Mucosa of descending colon (tissue), 3 donors: ENCODE results near the gene SLAMF9. TPM values are rescaled to one million over a fixed set of nuclear protein-coding genes. Genes with fewer than 3 reads are reported as not detected.

Source experiments
- ATAC-seq: fragments of 200-7000 bp; cut with Tn5 transposase; one replicate; pipeline ENCODE4 v1.9.1; 2020; ENCODE audit warnings: mild to moderate bottlenecking, moderate library complexity
- DNase-seq, 3 donors: peaks; one replicate each; pipeline ENCODE4 v3.0.0-alpha.2; 2020
- H3K36me3 ChIP-seq: fragments of 200-600 bp; one replicate; pipeline ENCODE4 v1.8.0; 2021; ENCODE audit warnings: low read depth, mild to moderate bottlenecking
- H3K4me1 ChIP-seq: fragments of 200-600 bp; one replicate; pipeline ENCODE4 v1.8.0; 2021; ENCODE audit warnings: low read depth, mild to moderate bottlenecking
- H3K4me3 ChIP-seq: fragments of 200-600 bp; one replicate; pipeline ENCODE4 v1.8.0; 2021; ENCODE audit warnings: mild to moderate bottlenecking
- H3K9me3 ChIP-seq: fragments of 200-600 bp; one replicate; pipeline ENCODE4 v1.8.0; 2021; ENCODE audit warnings: mild to moderate bottlenecking
- intact Hi-C, 2 donors: fragments of 100-400 bp; cut with DNase I in 1 of 2; cut with micrococcal nuclease in 1 of 2; formaldehyde crosslinking; loops; one replicate each; pipeline versions ENCODE4 v1.11.0 to v1.11.1; 2022; cut with DNase I, micrococcal nuclease
- total RNA-seq, 3 donors: library from RNA; stranded (reverse); fragmentation: NEBNext Ultra II Directional in 2 of 3; extraction: Animal tissue kit (Norgen Biotek cat#: 25700) in 2 of 3; gene quantifications; one replicate each; pipeline versions ENCODE4 v1.2.1 to v1.2.4, GENCODE V29; 2021 to 2023
- TF ChIP-seq, protein P1 (sequence below): fragments of 200-600 bp; IDR thresholded peaks from one replicate; pipeline ENCODE4 v1.8.0; 2022; ENCODE audit warnings: antibody characterized with exemption, mild to moderate bottlenecking
- donor health status: DM: no; HTN: no; CAD: no; lungs with moderate emphysema.
- donor health status: DM: no; HTN: no; CAD: no.
- donor health status: DM: no; HTN: yes; CAD: no.

The SLAMF9 gene
- total RNA-seq, 3 donors from 2014 or later, result not detected

DNA sequence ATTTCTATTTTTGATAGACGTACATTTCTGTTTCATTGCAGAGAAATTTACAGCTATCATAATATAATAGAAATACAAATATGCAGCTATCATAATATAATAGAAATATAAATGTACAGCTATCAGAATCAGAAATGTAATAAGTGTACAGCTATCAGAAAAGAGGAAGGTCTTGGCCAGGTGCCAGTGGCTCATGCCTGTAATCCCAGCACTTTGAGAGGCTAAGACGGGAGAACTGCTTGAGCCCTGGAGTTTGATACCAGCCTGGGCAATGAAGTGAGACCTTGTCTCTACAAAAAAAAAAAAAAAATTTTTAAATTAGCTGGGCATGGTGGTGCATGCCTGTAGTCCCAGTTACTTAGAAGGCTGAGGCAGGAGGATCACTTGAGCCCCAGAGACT, 39.9 kb upstream of the SLAMF9 start:
- no peak for DNase-seq
- intact Hi-C loops, result no loop called here
- Histone ChIP-seq H3K4me3 (no peak overlapping the region), H3K36me3 (no peaks in the 10 kb centered on the region), H3K9me3 (no peaks in the 10 kb centered on the region), H3K4me1 (no peaks in the 10 kb centered on the region)
- ATAC-seq, result no peak
- TF ChIP-seq, protein P1, sequence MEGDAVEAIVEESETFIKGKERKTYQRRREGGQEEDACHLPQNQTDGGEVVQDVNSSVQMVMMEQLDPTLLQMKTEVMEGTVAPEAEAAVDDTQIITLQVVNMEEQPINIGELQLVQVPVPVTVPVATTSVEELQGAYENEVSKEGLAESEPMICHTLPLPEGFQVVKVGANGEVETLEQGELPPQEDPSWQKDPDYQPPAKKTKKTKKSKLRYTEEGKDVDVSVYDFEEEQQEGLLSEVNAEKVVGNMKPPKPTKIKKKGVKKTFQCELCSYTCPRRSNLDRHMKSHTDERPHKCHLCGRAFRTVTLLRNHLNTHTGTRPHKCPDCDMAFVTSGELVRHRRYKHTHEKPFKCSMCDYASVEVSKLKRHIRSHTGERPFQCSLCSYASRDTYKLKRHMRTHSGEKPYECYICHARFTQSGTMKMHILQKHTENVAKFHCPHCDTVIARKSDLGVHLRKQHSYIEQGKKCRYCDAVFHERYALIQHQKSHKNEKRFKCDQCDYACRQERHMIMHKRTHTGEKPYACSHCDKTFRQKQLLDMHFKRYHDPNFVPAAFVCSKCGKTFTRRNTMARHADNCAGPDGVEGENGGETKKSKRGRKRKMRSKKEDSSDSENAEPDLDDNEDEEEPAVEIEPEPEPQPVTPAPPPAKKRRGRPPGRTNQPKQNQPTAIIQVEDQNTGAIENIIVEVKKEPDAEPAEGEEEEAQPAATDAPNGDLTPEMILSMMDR, result no peak

DNA sequence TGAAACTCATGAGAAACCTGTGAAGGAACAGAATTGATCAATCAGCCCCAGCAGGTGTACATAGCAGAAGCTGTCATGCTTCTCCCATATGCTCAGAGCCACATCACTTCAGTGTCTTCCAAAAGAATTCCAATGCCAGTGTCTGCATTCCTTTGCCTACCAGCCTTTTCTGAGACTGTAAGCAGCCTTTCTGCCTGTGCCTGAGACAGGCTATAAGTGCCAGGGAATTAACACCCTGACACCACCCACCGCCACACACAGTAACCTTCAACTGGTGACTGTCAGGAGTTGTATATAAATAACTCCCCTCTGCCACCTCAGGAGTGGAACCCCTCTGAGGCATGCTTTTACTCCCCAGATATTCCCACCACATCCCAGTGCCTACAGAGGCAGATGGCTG, 38.1 kb upstream of the SLAMF9 start:
- intact Hi-C loops, result no loop called here
- TF ChIP-seq, protein P1, result no peak
- no peaks in the 10 kb centered on the region for H3K9me3 ChIP-seq
- ATAC-seq (no peak), DNase-seq (no peak)
- no peaks in the 10 kb centered on the region for H3K4me1 ChIP-seq
- no peak overlapping the region for H3K4me3 ChIP-seq
- no peaks in the 10 kb centered on the region for H3K36me3 ChIP-seq

DNA sequence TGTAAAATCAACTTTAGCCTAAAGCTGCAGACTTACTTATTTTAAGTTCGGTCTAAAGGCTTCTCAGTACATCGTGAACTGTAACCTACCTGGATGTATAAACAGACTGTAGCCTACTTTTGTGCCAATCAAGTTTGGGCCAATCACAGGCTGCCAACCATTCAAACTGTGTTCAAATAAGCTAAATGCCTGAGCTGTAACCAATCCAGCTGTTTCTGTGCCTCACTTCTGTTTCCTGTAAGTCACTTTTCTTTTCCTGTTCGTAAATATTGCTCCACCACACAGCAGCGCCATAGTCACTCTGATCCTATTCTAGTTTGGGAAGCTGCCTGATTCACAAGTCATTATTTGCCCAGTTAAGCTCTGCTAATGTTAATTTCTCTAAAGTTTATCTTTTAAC, 37.5 kb upstream of the SLAMF9 start:
- no peak for DNase-seq
- no peaks in the 10 kb centered on the region for H3K9me3 ChIP-seq
- H3K4me3 ChIP-seq, result no peak overlapping the region
- intact Hi-C loops, result no loop called here
- H3K36me3 ChIP-seq, result no peaks in the 10 kb centered on the region
- H3K4me1 ChIP-seq, result no peaks in the 10 kb centered on the region
- TF ChIP-seq, protein P1, result no peak
- peak; percentile 83 for ATAC-seq

DNA sequence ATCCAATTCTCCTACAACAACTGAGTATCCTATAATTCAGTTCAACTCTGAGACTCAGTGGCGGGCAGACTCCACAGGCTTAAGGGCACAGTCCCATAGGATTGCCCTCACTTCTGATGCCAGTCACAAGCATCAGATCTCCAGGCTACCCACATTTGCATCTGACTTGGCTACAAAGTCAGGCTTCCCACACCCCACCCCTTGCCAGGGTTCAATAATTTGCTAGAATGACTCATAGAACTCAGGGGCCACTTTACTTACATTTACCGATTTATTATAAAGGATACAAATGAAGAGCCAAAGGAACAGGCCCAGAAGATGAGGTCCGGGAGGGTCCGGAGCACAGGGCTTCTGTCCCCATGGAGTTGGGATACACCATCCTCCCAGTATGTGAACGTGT, 36.0 kb upstream of the SLAMF9 start:
- H3K36me3 ChIP-seq, result no peaks in the 10 kb centered on the region
- no peaks in the 10 kb centered on the region for H3K4me1 ChIP-seq
- ATAC-seq (no peak), DNase-seq (no peak)
- TF ChIP-seq, protein P1, result no peak
- no peak overlapping the region for H3K4me3 ChIP-seq
- intact Hi-C loops, result no loop called here
- no peaks in the 10 kb centered on the region for H3K9me3 ChIP-seq

DNA sequence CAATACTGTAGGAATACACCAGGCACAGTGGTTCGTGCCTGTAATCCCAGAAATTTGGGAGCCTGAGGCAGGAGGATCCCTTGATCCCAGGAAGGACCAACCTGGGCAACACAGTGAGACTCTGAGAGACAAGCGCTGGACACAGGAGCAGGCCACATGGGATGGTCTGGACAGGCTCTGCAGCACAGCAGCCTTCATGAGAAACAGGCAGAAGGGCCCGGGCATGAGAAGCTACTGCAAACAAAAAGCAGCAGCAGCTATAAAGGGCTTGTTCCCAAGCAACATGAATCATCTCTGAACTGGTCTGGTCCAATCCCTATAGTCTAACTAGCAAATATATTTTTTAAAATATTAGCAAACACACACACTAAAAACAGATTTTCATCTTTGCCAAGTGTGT, 35.5 kb upstream of the SLAMF9 start:
- Histone ChIP-seq H3K36me3 (no peaks in the 10 kb centered on the region), H3K9me3 (no peaks in the 10 kb centered on the region), H3K4me1 (no peaks in the 10 kb centered on the region), H3K4me3 (no peak overlapping the region)
- DNase-seq (no peak), ATAC-seq (no peak)
- TF ChIP-seq, protein P1, result no peak
- intact Hi-C loops, result no loop called here

DNA sequence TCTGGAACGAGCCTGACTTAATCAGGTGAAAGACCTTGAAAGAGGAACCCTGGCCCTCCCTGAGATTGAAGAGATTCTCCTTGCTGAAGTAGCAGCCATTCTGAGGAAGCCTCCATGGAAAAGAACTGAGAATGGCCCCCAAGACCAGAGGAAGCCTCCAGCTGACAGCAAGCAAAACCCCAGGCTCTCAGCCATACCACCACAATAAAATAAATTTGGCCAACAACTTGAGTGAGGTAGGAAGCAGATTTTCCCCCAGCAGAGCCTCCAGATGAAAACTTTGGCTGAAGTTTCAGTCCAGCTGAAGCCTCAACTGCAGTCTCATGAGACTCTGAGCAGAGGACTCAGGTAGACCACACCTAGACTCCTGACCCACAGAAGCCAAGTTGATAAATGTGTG, 34.0 kb upstream of the SLAMF9 start:
- no peak overlapping the region for H3K4me3 ChIP-seq
- H3K4me1 ChIP-seq, result no peaks in the 10 kb centered on the region
- DNase-seq, result no peak
- TF ChIP-seq, protein P1, result no peak
- H3K36me3 ChIP-seq, result no peaks in the 10 kb centered on the region
- H3K9me3 ChIP-seq, result no peaks in the 10 kb centered on the region
- no peak for ATAC-seq
- intact Hi-C loops, result no loop called here
